HG02884 (cell line): ENCODE data around the gene TCF25.
"Not testable (repeated sequence)": the region's sequence is repeated elsewhere in the genome, so short reads cannot be mapped to it uniquely, and the experiment has no call there.

Experiments
- ATAC-seq: cut with Tn5 transposase; IDR thresholded peaks from one replicate; pipeline ENCODE4 v1.9.1; 2021; ENCODE audit warnings: mild to moderate bottlenecking, moderate library complexity; ENCODE audit not compliant: unreplicated experiment

The TCF25 gene

GRCh38 chr16:89873109-89873971, at the start of gene TCF25:
Gene TCF25 (plus strand): TSS chr16:89873592. CDS start chr16:89873668, 76 bp downstream.
- peak; percentile 38 for ATAC-seq

DNA sequence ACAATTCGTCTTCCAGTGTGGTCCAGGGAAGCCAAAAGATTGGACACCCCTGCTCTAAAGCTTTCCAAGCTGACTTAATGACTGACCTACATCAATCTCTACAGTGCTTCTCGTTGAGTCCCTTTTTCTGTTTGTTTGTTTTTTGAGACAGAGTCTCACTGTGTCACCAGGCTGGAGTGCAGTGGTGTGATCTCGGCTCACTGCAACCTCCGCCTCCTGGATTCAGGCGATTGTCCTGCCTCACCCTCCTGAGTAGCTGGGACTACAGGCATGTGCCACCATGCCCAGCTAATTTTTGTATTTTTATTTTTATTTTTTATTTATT, 49.6 kb upstream of the TCF25 start:
- ATAC-seq, result not testable (repeated sequence)

- no peak for ATAC-seq
Measured at GRCh38 chr16:89826531-89827382, 46.6 kb upstream of the TCF25 start.

DNA sequence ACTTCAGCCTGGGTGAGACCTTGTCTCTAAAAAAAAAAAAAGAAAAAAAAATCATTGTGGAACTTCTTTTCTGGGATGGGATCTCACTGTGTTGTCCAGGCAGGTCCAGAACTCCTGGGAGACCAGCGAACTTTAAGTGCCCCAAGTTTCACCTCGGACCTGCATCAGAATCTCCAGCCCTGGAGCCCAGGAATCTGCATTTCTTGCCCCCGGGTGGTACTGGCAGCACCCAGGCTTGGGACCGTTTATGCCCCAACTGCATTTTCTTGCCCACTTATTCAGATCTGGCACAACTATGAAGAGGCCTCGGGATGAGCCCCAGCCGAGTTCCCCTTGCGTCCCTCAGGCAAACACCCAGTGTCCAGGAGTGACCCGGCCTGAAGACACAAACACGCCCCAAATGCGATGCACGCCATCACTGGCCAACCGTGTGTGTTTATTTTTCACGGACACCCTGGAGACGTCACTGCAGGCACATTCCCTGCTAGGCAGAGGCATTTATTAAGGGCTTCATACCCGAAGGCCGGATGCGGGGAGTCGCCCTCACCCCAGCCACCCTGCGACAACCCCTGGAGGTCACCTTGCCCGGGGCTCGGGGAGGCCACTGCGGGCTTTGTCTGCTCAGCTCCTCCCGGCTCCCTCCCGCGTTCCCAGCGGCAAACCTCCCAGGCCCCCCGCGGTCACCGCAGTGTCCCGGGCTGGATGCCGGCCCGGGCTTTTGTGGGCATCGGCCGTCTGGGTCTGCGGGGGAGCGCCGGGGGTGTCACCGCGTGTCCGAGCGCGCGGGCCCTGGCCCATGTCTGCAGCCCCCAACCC, 45.8 kb upstream of the TCF25 start:
- no peak for ATAC-seq

- no peak for ATAC-seq
Measured at GRCh38 chr16:89828199-89828869, 45.1 kb upstream of the TCF25 start, which contains the start of gene SPIRE2. Gene SPIRE2 (plus strand): TSS chr16:89828475. CDS start chr16:89828551, 76 bp downstream.

DNA sequence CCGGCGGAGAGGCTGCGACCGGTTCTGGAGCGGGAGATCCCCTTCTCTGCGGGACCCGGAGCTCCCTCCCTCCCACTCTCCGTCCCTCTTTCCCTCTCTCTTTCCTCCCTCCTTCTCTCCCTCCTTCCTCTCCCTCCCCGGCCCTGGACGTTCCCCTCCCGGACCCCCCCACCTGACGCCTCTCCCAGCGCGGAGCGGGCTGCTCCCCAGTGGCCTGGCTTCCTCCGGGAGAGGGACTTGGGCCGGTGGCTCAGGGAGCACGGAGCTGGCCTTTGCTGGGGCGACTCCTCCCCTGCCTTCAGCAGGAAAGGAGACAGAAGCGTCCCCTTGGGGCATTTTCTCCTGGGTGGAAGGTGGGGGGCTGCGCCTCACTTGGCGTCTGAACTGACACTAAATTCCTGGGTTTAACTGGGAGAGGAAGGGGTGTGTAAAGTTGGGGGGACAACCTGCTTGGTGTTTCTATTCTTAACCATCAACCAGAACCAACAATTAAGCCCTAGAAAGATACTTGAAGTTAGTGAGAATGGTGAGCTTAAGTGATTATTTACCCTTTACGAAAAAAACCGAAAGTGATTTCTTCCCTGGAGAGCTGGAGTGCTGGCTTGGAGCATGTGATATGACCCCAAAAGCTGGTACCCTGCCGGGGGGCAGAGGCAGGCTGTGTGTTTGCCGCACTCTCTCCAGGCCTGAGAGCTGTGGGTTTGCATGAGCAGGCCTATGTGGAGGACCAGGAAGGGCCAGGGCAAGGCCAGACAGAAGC, 44.3 kb upstream of the TCF25 start:
- no peak for ATAC-seq

DNA sequence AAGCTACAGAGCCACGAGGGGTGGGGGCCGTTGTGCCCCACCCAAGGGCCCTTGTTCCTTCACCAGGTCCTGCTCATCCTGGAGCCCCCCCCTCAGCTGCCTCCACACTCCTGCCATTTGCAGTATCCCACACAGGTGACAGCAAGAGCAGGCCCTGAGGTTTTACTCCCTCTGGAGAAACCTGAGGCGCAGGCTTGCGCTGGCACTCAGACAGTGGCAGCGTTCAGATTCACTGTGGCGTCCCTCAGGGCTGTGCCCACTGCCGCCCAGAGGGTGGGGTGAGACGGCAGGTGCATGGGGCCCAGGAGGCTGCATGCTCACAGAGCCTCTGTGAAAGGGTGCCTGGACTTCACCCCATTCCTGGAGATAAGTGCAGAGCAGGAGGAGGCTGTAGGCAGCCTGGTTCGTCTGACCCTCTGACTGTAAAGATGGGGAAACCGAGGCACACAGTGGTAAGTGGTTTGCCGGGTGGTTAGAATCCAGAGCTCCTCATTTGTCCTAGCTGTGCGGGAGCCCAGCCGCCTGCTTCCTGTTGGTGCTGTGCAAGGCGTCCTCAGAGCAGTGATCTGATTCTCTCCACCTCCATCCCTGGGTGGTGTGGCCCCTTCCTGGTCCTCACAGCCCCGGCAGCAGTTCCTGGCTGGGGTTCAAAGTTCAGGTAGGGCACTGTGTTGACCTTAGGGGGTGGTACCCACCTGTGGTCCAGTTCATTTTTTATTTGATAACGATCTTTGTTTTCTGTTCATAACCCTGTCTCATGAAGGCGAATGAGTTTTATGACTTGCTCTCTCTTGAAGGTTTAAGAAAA, 43.6 kb upstream of the TCF25 start:
- ATAC-seq, result no peak

GRCh38 chr16:89831810-89832328, 41.5 kb upstream of the TCF25 start:
- ATAC-seq, result no peak

GRCh38 chr16:89833664-89834363, 39.6 kb upstream of the TCF25 start:
- ATAC-seq, result not testable (repeated sequence)

DNA sequence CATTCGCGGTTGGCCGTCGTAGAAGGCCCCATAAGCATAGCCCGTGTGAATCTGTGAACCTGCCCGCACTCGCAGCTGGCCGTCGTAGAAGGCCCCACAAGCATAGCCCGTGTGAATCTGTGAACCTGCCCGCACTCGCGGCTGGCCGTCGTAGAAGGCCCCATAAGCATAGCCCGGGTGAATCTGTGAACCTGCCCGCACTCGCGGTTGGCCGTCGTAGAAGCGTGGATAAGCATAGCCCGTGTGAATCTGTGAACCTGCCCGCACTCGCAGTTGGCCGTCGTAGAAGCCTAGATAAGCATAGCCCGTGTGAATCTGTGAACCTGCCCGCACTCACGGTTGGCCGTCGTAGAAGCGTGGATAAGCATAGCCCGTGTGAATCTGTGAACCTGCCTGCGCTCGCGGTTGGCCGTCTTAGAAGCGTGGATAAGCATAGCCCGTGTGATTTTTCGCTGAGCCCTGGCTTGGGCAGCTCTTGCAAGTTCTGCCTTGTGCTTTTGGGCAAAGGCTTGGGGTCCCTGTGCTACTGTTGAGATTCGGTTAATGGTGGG, 38.5 kb upstream of the TCF25 start:
- not testable (repeated sequence) for ATAC-seq

DNA sequence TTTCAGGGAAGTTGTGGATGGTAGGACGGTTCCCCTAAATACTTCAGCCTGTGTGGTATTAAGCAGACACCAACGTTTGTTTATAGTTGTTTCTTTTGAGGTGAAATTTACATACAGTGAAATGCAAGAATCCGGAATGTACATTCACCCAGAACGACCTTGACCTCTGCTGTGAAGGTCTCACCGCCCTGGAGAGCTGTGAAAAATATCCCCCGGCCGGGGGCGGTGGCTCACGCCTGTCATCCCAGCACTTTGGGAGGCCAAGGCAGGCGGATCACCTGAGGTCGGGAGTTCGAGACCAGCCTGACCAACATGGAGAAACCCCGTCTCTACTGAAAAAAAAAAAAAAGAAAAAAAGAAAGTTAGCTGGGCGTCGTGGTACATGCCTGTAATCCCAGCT, 36.9 kb upstream of the TCF25 start:
- not testable (repeated sequence) for ATAC-seq

DNA sequence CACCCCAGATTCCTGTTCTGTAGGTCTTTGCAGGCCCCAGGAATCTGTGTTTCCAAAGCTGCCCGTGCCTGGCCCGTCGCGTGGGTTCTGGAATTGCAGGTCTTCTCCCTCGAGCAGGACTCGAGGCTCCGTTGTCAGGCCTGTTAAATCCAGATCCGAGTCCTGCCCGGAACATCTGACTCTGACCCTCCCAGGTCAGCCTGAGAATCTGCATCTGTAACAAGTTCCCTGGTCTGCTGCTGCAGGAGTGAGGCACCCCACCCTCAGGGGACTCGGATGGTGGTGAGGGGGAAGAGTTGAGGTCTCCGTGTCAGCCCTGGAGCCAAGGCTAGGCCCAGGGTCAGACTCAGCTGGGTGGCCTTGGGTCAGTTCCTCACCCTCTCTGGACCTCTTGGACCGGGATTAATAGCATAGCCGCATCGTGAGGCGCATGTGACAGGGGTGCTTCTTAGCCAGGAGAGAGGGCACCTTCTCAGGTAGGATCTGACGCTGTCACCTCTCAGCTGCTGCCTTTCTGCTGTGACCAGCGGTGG, 36.3 kb upstream of the TCF25 start:
- ATAC-seq, result no peak

DNA sequence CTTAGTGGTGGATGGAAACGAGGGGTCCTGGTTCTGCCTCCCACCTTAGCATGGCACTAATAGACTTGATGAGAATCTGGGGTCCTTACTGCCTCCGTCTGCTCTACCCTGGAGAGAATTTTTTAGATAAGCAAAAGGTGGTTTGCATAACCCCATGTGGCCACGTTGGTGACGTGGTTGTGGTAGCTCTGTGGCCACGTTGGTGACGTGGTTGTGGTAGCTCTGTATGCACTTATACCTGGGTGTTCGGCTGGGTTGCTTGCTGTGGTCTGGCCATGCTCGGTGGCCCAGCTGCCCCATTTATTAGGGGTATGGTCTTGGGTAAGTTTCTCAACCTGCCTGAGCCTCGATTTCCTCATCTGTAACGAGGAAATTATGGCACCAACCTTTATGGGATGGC, 32.1 kb upstream of the TCF25 start:
- no peak for ATAC-seq

DNA sequence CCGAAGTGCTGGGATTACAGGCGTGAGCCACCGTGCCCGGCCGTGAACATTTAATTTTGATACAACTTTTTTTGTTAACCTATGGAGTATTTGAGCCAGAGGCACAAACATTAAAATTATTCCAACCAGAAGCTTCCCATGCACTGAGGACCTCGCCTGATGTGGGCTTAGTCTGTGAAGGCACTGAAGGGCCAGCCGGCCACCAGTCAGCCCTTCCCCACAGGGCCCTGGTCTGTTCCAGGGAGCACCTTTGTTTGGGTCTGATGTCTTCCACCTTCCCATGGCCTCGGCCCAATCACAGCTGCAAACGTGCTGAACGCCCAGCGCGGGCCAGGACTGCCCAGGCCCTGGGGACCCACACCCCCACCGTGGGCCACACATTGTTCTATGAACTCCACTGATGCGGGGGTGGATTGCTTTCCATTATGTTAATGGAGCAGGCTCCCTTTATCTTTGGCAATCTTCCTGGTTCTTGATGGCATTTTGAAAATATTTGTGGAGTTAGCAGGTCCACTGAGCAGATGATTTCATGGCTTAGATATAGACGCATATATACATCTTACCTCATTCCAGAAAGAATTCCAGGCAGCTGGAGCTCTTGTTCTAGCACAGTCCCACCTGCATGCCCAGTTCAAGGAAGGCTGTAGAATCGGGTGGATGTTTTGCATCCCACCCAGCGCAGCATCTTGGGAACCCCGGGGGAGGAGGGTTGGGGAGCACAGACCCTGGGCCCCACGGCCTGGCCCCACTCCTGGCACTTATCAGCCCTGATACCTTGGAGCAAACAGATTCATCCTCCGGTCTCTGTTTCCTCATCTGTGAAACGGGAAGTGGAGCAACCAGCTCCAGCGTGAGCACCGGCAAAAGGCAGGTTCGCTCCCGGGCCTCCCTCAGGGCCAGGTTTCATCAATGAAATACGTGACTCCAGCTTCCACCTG, 30.7 kb upstream of the TCF25 start:
- no peak for ATAC-seq

GRCh38 chr16:89843409-89844350, 29.7 kb upstream of the TCF25 start:
- no peak for ATAC-seq
